GOT3 (cell line): ENCODE data around the gene ZSWIM5.
"Not testable (repeated sequence)": the region's sequence is repeated elsewhere in the genome, so short reads cannot be mapped to it uniquely, and the experiment has no call there.

Experiments
- DNase-seq: peaks from one replicate; lab custom pipeline; 2025; ENCODE audit warnings: mixed read lengths; lab: John Stamatoyannopoulos, UW

The ZSWIM5 gene

GRCh38 chr1:45095450-45095849 lies 111.0 kb downstream of the ZSWIM5 start:
- no peak for DNase-seq

- not testable (repeated sequence) for DNase-seq
Observed at GRCh38 chr1:45094371-45094770, 112.0 kb downstream of the ZSWIM5 start.

- no peak for DNase-seq
Observed at GRCh38 chr1:45093334-45093733, 113.1 kb downstream of the ZSWIM5 start.

GRCh38 chr1:45089711-45090110 lies 116.7 kb downstream of the ZSWIM5 start:
- DNase-seq: no peak

- no peak for DNase-seq
Observed at GRCh38 chr1:45084562-45084961, 121.8 kb downstream of the ZSWIM5 start.

GRCh38 chr1:45079533-45079932 lies 126.9 kb downstream of the ZSWIM5 start:
- DNase-seq: no peak

- DNase-seq: not testable (repeated sequence)
Observed at GRCh38 chr1:45076959-45077358, 129.4 kb downstream of the ZSWIM5 start.

GRCh38 chr1:45071567-45071966 lies 134.8 kb downstream of the ZSWIM5 start:
- no peak for DNase-seq

GRCh38 chr1:45067806-45068205 lies 138.6 kb downstream of the ZSWIM5 start:
- DNase-seq: no peak

- no peak for DNase-seq
Observed at GRCh38 chr1:45065083-45065482, 141.3 kb downstream of the ZSWIM5 start.

- not testable (repeated sequence) for DNase-seq
Observed at GRCh38 chr1:45062463-45062862, 143.9 kb downstream of the ZSWIM5 start.

GRCh38 chr1:45059829-45060228 lies 146.6 kb downstream of the ZSWIM5 start:
- DNase-seq: no peak

- DNase-seq: no peak
Observed at GRCh38 chr1:45057542-45057941, 148.9 kb downstream of the ZSWIM5 start.

- no peak for DNase-seq
Observed at GRCh38 chr1:45051005-45051772, 155.2 kb downstream of the ZSWIM5 start.

- no peak for DNase-seq
Observed at GRCh38 chr1:45047032-45047431, 159.4 kb downstream of the ZSWIM5 start.

GRCh38 chr1:45044916-45045315 lies 161.5 kb downstream of the ZSWIM5 start:
- DNase-seq: no peak

- no peak for DNase-seq
Observed at GRCh38 chr1:45043094-45043493, 163.3 kb downstream of the ZSWIM5 start.

GRCh38 chr1:45040297-45040696 lies 166.1 kb downstream of the ZSWIM5 start:
- DNase-seq: no peak

- DNase-seq: no peak
Observed at GRCh38 chr1:45038661-45039364, 167.6 kb downstream of the ZSWIM5 start.

- DNase-seq: no peak
Observed at GRCh38 chr1:45038240-45038639, 168.2 kb downstream of the ZSWIM5 start.

GRCh38 chr1:45037456-45037855 lies 168.9 kb downstream of the ZSWIM5 start:
- DNase-seq: no peak

GRCh38 chr1:45035631-45036301 lies 170.6 kb downstream of the ZSWIM5 start:
- no peak for DNase-seq

GRCh38 chr1:45033356-45033755 lies 173.0 kb downstream of the ZSWIM5 start:
- DNase-seq: no peak
